Amygdala (tissue), 56 donors: ENCODE data around the gene CIDEC.
A peak's percentile ranks its signal among the peaks of the same experiment; 100 is the strongest.
"Not testable (repeated sequence)": the region's sequence is repeated elsewhere in the genome, so short reads cannot be mapped to it uniquely, and the experiment has no call there.

ENCODE experiments used
- DNase-seq, 56 donors: peaks; one replicate each; lab custom pipeline; 2025; lab: John Stamatoyannopoulos, UW

Gene CIDEC

DNA sequence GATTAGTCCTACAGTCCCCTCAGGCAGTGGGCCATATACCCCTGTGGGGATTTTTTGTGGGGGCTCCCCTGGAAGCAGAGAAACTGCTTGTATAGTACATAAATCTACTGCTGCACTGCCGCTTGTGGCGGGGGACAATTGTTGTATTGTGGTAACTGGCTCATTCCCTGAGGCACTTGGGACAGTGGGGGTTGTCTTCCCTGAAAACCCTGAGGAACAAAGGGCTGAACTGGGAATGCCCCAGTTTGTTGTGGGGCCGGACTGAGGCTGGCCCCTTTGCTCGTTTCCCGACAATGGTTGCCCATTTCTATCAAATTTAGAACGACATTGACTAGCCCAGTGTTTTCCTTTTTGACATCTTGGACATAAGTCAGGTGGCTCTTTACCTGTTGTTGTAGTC, 28.7 kb downstream of the CIDEC start:
- peak in 7 of 56 donors; percentile 5 to 27 (median 13) for DNase-seq

DNA sequence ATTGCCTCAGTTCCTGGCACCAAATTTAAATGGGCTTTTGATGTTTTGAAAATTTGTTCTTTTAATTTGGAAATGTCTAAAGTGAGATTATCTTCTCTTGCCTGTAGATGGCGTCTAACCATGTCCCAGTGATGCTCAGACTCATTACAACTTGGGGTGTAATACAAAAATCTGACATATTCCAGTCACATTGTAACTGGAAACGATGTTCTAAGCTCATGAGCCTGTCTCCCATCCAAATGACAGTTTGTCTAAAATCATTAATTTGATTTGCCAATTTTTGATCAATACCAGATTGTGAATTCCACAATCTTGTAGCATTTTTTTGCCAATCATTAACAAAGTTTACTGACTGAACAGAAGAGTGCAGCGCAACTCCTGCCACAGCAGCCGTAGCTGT, 31.2 kb downstream of the CIDEC start:
- peak in 1 of 56 donors; percentile 6 for DNase-seq

DNA sequence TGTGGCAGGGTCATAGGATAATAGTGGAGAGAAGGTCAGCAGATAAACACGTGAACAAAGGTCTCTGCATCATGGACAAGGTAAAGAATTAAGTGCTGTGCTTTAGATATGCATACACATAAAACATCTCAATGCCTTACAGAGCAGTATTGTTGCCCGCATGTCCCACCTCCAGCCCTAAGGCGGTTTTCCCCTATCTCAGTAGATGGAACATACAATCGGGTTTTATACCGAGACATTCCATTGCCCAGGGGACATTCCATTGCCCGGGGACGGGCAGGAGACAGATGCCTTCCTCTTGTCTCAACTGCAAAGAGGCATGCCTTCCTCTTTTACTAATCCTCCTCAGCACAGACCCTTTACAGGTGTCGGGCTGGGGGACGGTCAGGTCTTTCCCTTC, 32.2 kb downstream of the CIDEC start:
- DNase-seq = not testable (repeated sequence)

DNA sequence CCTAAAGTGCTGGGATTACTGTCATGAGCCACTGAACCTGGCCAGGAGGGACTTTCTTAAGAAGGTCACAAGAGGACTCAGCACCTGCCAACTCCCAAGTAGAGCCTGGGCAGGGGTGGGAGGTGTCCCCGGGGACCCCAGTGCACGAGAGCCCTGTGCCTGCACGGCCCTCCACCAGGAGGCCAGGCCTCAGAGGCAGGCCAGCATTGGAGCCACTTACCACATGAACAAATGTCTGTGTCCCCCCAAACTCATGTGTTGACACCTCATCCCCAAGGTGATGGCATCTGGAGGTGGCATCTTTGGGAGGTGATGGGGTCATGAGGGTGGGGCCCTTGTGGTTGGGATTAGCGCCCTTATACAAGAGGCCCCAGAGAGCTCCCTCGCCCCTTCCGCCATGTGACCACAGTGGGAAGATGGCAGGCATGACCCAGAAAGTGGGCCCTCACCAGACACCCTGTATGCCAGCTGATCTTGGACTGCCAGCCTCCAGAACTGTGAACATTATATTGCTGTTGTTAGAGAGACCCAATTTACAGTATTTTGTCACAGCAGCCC, 33.0 kb downstream of the CIDEC start:
- DNase-seq = no peak

DNA sequence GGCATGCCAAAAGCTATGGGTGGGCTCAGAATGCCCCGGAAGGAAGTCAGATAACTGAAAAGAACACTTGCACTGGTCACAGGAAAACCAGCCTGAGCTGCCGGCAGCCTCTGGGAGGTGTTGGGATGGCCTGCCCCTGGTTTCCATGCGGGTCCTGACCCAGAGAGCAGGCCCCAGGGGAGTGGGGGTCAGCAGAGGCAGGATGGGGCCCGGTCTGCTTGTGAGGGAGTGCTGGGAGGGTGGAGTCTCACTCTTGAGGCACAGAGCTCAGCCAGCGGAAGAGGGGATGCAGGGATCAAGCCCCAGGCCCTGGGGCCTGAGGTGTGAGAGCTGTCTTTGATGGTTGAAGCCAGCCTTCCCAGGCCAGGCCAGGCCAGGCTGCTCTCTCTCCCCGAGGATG, 33.8 kb downstream of the CIDEC start:
- DNase-seq = no peak

DNA sequence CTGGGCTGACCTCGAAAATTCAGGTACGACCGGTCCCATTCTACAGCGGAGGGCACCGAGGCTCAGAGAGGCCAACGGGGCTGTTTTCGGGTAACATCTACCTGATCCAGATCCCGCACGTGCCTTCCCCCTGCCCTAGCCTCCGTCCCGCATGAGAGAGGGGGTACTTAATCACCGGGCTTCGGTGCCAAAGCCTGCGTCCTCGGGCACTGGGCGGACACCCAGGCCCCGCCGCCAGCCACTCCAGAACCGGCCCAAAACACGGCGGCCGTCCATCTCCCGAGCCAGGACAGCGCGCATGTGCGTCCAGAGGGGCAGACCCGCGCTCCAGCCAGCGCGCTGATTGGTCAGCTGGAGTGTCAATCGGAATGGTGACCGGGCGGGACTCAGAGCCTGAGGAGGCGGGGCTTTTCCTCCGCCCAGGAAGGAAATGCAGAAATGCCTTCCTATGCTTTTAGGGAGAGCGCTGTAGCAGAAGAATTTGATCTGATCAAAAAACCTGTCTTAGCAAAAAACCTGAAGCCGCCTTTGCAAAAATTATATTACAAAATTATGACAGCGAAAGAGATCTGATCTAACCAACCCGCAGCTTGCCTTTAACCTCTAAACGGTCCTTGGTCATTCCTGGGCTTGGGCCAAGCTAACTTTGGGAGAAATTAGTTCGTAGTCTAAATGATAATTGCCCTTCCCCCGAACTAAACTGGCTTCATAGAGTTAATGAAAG, 36.2 kb downstream of the CIDEC start, which contains the start of gene RPUSD3:
Gene RPUSD3 (minus strand): TSS at position 294 of the 724 bp plus-strand sequence. CDS start 18 bp downstream, at position 276.
- peak; percentile 55 to 99 (median 94) for DNase-seq

DNA sequence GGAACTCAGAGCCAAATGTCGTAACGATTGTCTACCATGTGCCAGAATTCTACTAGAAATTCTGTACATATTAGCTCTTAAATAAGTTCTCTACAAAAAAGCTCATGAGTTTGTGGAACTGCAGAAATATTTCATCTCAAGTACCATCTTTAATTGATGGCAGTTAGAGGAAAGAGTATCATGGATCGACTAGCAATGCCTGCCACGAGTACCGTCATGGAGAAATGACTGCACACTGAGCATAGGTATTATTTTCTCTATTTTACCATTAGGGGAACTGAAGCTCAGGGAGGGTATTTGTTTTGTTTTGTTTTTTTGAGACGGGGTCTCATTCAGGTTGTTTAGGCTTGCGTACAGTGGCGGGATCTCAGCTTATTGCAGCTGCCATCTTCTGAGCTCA, 39.0 kb downstream of the CIDEC start:
- no peak for DNase-seq

DNA sequence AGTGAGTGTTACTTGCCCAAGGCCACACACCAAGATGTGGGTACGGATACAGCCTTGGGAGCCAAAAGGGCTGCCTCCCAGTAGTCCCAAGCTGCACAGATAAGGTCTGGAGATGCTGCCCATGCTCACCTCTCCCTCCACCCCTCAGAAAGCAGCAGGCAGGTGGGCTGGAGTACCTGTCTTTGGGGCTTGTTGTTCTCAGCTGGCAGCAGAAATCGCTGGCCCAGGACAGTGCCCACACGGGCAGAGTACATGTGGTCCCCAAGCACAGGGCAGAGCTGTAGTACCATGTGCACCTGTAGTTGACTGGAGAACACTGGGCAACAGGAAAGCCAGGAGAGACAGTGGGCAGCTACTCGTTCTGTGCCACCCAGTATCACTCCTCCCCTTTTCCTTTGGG, 41.2 kb downstream of the CIDEC start:
- DNase-seq = no peak

DNA sequence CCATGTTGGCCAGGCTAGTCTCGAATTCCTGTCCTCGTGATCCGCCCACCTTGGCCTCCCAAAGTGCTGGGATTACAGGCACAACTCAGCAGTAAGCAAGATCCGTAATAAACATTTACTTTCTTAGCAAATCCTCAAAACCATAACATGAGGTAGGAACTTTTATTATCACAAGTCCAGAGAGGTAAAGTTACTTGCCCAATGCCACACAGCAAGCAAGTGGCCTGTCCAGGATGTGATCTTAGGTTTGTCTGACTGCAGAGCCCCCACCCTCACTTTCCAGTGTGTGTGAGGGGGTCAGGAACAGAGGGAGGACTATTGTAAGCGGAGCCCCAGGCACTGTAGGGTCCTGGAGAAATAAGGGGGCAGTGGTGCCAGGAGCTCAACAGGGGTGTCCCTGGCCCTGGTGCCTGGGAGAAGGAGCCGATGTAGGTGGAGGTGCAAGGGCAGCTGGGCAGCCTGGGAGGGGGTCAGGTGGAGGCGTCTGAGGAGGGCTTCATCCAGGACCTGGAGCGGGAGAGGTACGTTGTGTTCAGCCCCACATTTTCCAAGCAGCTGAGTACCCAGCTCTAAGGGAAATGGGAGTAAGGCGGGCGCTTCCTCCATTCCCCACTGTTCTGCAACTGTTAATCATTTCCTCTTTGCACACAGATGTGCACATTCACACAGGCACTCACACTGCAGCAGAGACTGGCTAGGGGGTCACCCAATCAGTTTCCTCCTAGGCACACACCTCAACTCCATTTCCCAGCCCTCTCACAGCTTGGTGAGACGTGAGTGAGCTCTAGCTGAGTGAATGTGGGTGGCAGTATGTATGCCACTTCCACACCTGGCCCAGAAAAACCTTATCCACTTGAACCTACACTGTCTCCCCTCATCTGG, 42.1 kb downstream of the CIDEC start:
- no peak for DNase-seq

DNA sequence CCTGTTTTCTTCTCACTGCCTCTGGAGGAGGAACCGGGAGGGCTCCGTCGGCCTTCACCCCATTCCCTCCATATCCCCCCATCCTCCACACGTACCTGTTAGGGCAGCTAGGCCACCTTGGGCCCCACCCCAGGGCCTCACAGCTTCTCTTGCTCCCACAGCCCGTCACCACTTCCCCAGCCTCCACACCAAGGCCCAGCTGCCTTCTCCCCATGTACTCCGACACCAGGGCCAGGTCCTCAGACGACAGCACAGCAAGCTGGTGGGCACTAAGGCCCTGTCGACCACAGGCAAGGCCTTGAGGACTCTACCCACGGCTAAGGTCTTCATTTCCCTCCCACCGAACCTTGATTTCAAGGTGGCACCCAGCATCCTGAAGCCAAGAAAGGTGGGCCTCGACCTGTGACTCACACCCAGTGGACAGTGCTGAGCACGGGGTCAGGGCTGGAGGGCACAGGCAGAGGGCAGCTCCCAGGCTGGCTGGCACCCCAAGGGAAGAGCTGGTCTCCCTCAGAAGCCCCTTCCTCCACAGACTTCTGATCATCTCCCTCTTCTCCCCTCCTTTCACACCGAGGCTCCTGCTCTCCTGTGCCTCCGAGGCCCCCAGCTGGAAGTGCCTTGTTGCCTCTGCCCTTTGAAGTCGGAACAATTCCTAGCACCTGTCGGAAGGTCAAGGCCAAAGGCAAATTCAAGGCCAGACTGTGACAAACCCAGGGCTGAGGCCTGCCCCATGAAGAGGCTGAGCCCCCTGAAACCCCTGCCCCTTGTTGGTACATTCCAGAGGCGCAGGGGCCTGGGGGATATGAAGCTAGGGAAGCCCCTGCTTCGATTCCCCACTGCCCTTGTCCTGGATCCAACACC, 45.3 kb downstream of the CIDEC start:
- no peak for DNase-seq

DNA sequence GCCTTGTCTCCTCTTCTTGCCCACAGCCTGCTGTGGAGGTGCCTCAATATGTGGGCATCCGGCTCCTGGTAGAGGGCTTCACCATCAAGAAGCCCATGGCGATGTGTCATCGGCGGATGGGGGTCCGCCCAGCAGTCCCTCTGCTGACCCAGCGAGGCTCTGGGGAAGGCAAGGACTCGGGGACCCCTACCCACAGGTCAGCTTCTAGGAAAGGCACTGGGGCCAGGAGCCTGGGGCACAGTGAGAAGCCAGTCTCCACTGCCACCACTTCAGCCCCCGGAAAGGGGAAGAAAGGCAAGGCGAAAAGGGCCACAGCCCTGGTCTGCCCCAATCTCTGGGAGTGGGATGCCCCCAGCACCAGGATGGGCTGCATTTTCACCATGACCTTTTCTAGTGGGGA, 47.0 kb downstream of the CIDEC start:
- DNase-seq = no peak

DNA sequence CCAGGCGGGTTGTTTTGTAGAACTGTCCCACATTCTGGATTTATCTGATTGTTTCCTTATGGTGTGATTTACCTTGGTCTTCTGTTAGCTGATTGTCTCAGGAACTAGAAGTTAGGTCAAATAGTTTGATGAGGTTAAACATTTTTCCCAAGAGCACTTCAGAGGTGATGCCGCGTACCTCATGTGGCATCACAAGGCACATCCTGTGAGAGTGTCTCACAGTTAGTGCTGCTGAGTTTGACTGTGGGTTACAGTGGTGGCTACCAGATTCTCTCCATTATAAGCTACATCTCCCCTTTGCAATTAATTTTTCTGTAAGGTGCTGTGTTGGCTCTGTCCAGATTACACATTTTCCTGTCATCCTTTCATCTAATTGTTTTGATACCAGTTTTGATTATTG, 48.8 kb downstream of the CIDEC start:
- no peak for DNase-seq

DNA sequence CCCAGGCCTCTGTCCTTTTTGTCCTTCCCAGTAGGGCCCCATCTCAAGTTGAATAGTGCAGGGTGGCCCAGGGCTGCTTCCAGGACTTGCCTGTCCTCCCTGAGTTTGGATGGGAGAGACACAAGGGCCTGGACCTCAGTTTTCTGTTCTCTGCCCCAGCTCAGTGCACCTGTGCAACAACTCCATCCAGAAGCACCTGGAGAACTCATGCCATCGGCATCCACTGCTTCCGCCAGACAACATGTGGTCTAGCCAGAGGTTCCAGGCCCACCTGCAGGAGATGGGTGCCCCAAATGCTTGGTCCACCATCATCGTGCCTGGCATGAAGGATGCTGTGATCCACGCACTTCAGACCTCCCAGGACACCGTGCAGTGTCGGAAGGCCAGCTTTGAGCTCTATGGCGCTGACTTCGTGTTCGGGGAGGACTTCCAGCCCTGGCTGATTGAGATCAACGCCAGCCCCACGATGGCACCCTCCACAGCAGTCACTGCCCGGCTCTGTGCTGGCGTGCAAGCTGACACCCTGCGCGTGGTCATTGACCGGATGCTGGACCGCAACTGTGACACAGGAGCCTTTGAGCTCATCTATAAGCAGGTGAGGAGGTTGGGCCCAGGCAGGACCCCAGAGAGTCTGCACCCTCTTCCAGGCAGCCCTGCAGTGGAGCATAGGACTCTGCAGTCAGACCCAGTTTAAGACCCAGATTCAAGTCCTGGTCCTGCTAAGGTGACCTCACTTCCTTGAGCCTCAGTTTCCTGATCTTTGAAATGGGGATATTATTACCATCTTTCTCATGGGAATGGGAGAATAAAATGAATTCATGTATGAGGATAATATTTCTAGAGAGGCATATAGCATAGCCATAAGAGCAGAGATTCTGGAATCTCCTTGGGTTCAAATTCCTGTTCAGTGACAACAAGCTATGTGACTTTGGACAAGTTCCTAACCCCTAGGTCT, 51.0 kb downstream of the CIDEC start:
- DNase-seq = no peak

DNA sequence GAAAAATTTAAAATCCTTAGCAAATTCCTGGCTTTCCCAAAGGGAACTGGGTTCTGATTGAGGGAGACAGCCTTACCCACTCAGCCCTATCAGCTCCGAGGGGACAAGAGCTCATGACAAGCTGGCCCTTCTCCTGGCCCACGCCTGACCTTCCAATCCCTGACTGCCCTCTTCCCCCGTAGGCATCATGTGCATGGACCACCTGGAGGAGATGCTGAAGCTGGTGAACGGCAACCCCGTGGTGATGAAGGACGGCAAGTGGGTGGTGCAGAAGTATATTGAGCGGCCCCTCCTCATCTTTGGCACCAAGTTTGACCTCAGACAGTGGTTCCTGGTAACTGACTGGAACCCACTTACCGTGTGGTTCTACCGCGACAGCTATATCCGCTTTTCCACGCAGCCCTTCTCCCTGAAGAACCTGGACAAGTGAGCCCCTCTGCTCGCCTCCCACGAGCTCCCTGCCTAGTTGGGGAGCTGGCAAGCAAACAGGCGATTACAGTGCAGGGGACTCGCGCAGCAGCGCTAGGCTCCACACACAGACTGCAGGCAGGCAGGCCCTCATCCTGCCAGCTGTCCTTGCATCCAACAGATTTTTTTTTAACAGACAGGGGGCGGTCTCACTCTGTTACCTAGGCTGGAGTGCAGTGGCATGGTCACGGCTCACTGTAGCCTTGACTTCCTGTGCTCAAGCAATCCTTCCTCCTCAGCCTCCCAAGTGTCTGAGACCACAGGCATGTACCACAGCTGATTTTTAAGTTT, 53.1 kb downstream of the CIDEC start:
- no peak for DNase-seq

DNA sequence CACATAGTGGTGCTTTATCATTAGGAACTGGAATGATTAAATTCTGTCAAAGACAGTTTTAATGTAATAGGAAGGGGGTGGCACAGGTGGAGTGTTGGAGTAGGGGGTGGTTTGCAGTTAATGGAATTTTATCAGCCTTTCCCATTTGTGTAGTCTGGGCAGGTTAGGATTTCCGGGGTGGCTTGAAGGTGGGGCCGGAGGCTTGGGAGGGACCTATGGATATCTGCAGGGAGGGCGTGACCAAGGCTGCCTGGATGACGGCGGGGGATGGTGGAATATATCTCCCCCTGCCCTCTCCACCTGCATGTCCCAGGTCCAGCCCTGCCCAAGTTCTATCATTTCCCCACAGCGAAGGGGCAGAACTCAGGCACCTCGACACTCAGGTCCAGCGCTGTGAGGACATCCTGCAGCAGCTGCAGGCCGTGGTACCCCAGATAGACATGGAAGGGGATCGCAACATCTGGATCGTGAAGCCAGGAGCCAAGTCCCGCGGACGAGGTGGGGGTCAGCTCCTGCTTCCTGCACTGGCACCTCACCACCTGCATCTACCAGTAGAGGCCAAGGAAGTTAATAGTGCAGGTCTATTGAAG, 54.5 kb downstream of the CIDEC start:
- DNase-seq = no peak

DNA sequence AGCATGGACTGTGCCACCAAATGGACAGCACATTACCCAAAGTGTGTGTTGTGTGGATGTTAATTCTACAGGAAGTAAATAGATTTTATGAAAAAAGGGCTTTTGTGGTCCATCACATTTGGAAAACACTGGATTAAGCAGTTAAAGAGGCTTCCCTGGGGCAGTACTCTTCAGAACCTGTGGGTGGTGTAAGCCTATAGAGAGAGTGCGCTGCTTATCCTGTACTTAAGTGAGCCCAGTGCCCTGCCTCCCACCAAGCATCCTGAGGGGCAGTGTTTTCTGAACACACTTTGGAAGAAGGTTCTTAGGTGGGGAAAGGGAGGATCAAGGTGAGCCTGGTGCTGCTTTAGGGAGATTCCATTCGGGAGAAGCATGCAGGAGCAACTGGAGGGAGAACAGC, 59.1 kb downstream of the CIDEC start:
- DNase-seq = no peak

DNA sequence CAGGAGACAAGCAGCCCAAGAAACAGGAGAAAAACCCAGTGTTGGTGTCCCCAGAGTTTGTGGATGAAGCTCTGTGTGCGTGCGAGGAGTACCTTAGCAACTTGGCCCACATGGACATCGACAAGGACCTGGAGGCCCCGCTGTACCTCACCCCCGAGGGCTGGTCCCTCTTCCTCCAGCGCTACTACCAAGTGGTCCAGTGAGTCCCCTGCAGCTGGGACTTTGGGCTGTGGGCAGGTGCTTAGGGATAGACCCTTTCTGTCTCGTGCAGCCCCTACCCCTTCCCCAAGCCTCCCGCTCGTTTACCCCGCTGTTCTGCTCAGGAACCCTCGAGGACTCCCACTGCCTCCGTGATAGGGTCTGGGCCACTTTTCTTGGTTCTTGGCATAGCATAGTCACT, 59.5 kb downstream of the CIDEC start:
- DNase-seq = no peak

DNA sequence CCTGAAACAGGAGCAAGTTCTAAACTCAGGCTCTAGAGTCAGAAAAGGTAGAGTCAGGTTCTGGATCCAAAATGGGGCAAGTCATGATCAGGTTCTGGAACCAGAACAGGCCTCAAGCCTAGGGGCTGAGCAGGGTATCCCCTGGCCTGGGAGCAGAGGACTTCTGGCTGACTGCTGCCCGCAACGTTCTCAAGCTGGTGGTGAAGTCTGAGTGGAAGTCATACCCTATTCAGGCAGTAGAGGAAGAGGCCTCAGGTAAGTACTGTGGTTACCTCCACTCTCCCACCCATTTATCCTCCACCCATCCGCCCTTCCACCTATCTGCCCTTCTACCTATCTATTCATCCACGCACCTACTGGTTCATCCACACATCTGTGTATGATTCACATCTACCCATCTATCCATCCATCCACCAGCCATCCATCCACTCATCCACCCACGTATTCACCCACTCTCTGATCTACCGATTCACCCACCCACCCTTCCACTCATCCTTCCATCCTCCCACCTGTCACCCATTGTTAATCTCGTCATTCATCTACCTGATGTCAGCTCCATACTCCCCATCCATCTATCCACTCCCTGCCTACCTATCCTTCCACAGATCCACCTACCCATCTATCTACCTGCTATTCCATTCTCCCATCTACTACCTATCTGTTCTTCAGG, 61.3 kb downstream of the CIDEC start:
- no peak for DNase-seq
